ENCODE results near the gene GOLT1A.

GRCh38 chr1:204194771-204195170, 19.0 kb downstream of the GOLT1A start:
- no peak for TF ChIP-seq CTCF (IDR thresholded peaks at IDR 0.05 in 4 of 5, conservative IDR thresholded peaks at IDR 0.05 in 1 of 5)
- TF ChIP-seq POLR2A (IDR thresholded peaks at IDR 0.05), result no peak
